Measurements from ENCODE around the gene ARHGAP32.

The ARHGAP32 gene

GRCh38 chr11:128931668-128932067 is 260.5 kb downstream of the ARHGAP32 start:
- Histone ChIP-seq H3K4me1 (ENCODE audit: low read depth, poor library complexity, severe bottlenecking) (peaks cover 23% of the 10 kb centered on the region), H3K4me2 (no peak overlapping the region), H3K36me3 (ENCODE audit: insufficient read depth) (no peaks in the 10 kb centered on the region), H3K9ac (no peak overlapping the region), H3K27me3 (ENCODE audit: insufficient read depth, low read depth) (no peaks in the 10 kb centered on the region), H3K27ac (no peak overlapping the region), H3K79me2 (ENCODE audit: insufficient read depth, low read depth) (no peaks in the 10 kb centered on the region), H2AFZ (ENCODE audit: low read depth) (no peak overlapping the region), H4K20me1 (ENCODE audit: insufficient read depth) (no peaks in the 10 kb centered on the region), H3K4me3 (IDR thresholded peaks at IDR 0.05; ENCODE audit: insufficient read depth, low read depth, low read length) (no peak overlapping the region)
- TF ChIP-seq CTCF (conservative IDR thresholded peaks at IDR 0.05; ENCODE audit: low read depth, low read length) = no peak

- no peak overlapping the region for H3K4me3 ChIP-seq (IDR thresholded peaks at IDR 0.05; ENCODE audit: insufficient read depth, low read depth, low read length)
- no peak overlapping the region for H3K27ac ChIP-seq
- H3K79me2 ChIP-seq (ENCODE audit: insufficient read depth, low read depth) = no peaks in the 10 kb centered on the region
- H3K36me3 ChIP-seq (ENCODE audit: insufficient read depth) = no peaks in the 10 kb centered on the region
- no peak overlapping the region for H2AFZ ChIP-seq (ENCODE audit: low read depth)
- H3K4me2 ChIP-seq = no peak overlapping the region
- no peak for TF ChIP-seq CTCF (conservative IDR thresholded peaks at IDR 0.05; ENCODE audit: low read depth, low read length)
- H3K27me3 ChIP-seq (ENCODE audit: insufficient read depth, low read depth) = no peaks in the 10 kb centered on the region
- H4K20me1 ChIP-seq (ENCODE audit: insufficient read depth) = no peaks in the 10 kb centered on the region
- no peak overlapping the region for H3K9ac ChIP-seq
- H3K4me1 ChIP-seq (ENCODE audit: low read depth, poor library complexity, severe bottlenecking) = peaks cover 23% of the 10 kb centered on the region
Observed at GRCh38 chr11:128931066-128931465, 261.1 kb downstream of the ARHGAP32 start.

GRCh38 chr11:128929991-128930390 is 262.1 kb downstream of the ARHGAP32 start:
- H3K79me2 ChIP-seq (ENCODE audit: insufficient read depth, low read depth) = no peaks in the 10 kb centered on the region
- no peak overlapping the region for H2AFZ ChIP-seq (ENCODE audit: low read depth)
- H3K4me1 ChIP-seq (ENCODE audit: low read depth, poor library complexity, severe bottlenecking) = peaks cover 23% of the 10 kb centered on the region
- H4K20me1 ChIP-seq (ENCODE audit: insufficient read depth) = no peaks in the 10 kb centered on the region
- no peaks in the 10 kb centered on the region for H3K36me3 ChIP-seq (ENCODE audit: insufficient read depth)
- no peaks in the 10 kb centered on the region for H3K27me3 ChIP-seq (ENCODE audit: insufficient read depth, low read depth)
- H3K4me2 ChIP-seq = no peak overlapping the region
- H3K4me3 ChIP-seq (IDR thresholded peaks at IDR 0.05; ENCODE audit: insufficient read depth, low read depth, low read length) = no peak overlapping the region
- H3K27ac ChIP-seq = no peak overlapping the region
- H3K9ac ChIP-seq = no peak overlapping the region
- TF ChIP-seq CTCF (conservative IDR thresholded peaks at IDR 0.05; ENCODE audit: low read depth, low read length) = no peak

- Histone ChIP-seq H3K4me1 (ENCODE audit: low read depth, poor library complexity, severe bottlenecking) (peaks cover 23% of the 10 kb centered on the region), H3K9ac (no peak overlapping the region), H3K27ac (no peak overlapping the region), H3K27me3 (ENCODE audit: insufficient read depth, low read depth) (no peaks in the 10 kb centered on the region), H4K20me1 (ENCODE audit: insufficient read depth) (no peaks in the 10 kb centered on the region), H3K4me2 (no peak overlapping the region), H3K36me3 (ENCODE audit: insufficient read depth) (no peaks in the 10 kb centered on the region), H2AFZ (ENCODE audit: low read depth) (no peak overlapping the region), H3K79me2 (ENCODE audit: insufficient read depth, low read depth) (no peaks in the 10 kb centered on the region), H3K4me3 (IDR thresholded peaks at IDR 0.05; ENCODE audit: insufficient read depth, low read depth, low read length) (no peak overlapping the region)
- no peak for TF ChIP-seq CTCF (conservative IDR thresholded peaks at IDR 0.05; ENCODE audit: low read depth, low read length)
Observed at GRCh38 chr11:128929468-128929867, 262.7 kb downstream of the ARHGAP32 start.

Data from KMS-11 (cell line).